PC-9 (cell line): ENCODE data around the gene ASB8. TPM values are rescaled to one million over a fixed set of nuclear protein-coding genes. Genes with fewer than 3 reads are reported as not detected.
A peak's percentile ranks its signal among the peaks of the same experiment; 100 is the strongest.

ENCODE experiments used
- BruUV-seq: library from RNA; stranded (reverse); fragments of 400-500 nt; replicated peaks from 2 replicates; lab custom pipeline; 2021; lab: Mats Ljungman, UMichigan
- CTCF ChIA-PET: fragments of 300-600 bp; sonication (Branson Sonifier 250); formaldehyde crosslinking; loops from one replicate; lab custom pipeline; 2022; ENCODE audit warnings: antibody characterized with exemption; lab: Charles Lee
- POLR2A ChIA-PET: fragments of 300-600 bp; sonication (Branson Sonifier 250); formaldehyde crosslinking; loops from one replicate; lab custom pipeline; 2022; ENCODE audit warnings: antibody characterized with exemption; ENCODE audit not compliant: unreplicated experiment; lab: Charles Lee
- DNase-seq, 2 experiments: peaks; one replicate each; pipeline versions ENCODE4 v3.0.0 to v3.0.0-alpha.2; 2015 to 2022; ENCODE audit warnings: mixed read lengths in 1 of 2
- H2AFZ ChIP-seq: fragments of 200-600 bp; sonication (generic); 2 replicates; pipeline ENCODE4 v1.8.1; 2017; ENCODE audit warnings: antibody characterized with exemption
- H3F3A ChIP-seq: fragments of 200-600 bp; sonication (generic); 2 replicates; pipeline ENCODE4 v1.8.1; 2017; ENCODE audit warnings: antibody characterized with exemption, mild to moderate bottlenecking, low read depth; ENCODE audit not compliant: insufficient read depth
- H3K27ac ChIP-seq: fragments of 200-600 bp; sonication (generic); 2 replicates; pipeline ENCODE4 v1.6.1; 2016; ENCODE audit warnings: mixed run types
- H3K27me3 ChIP-seq: fragments of 200-600 bp; sonication (generic); 2 replicates; pipeline ENCODE4 v1.6.1; 2016; ENCODE audit warnings: low read depth, mixed run types; ENCODE audit not compliant: insufficient read depth
- H3K36me3 ChIP-seq: fragments of 200-600 bp; sonication (generic); 2 replicates; pipeline ENCODE4 v1.6.1; 2016; ENCODE audit warnings: low read depth, mixed run types
- H3K4me1 ChIP-seq: fragments of 200-600 bp; sonication (generic); replicated peaks from 2 replicates; pipeline ENCODE4 v1.6.1; 2016; ENCODE audit warnings: mixed run types; ENCODE audit not compliant: insufficient read depth
- H3K4me2 ChIP-seq: fragments of 200-600 bp; sonication (generic); 2 replicates; pipeline ENCODE4 v1.6.1; 2017; ENCODE audit warnings: mixed run types
- H3K4me3 ChIP-seq: fragments of 200-600 bp; sonication (generic); 2 replicates; pipeline ENCODE4 v1.6.1; 2016; ENCODE audit warnings: mixed run types
- H3K79me2 ChIP-seq: fragments of 200-600 bp; sonication (generic); 2 replicates; pipeline ENCODE4 v1.6.1; 2017; ENCODE audit warnings: low read depth, mixed run types
- H3K9me2 ChIP-seq: fragments of 200-600 bp; sonication (generic); 2 replicates; pipeline ENCODE4 v1.8.1; 2017; ENCODE audit warnings: mild to moderate bottlenecking; ENCODE audit not compliant: insufficient read depth
- H3K9me3 ChIP-seq: fragments of 200-600 bp; sonication (generic); 2 replicates; pipeline ENCODE4 v1.8.1; 2016; ENCODE audit warnings: low read depth; ENCODE audit not compliant: insufficient read depth
- H4K20me1 ChIP-seq: fragments of 200-600 bp; sonication (generic); 2 replicates; pipeline ENCODE4 v1.8.1; 2017; ENCODE audit not compliant: insufficient read depth
- EZH2 ChIP-seq: fragments of 200-600 bp; sonication (generic); IDR thresholded peaks from 2 replicates; pipeline ENCODE4 v1.8.0; 2017; ENCODE audit warnings: antibody characterized with exemption, low read depth
- intact Hi-C: fragments of 100-400 bp; cut with micrococcal nuclease; formaldehyde crosslinking; loops from one replicate; pipeline ENCODE4 v1.10.0; 2022; ENCODE audit not compliant: unreplicated experiment
- total RNA-seq: library from RNA; stranded (reverse); gene quantifications from 2 replicates; pipeline ENCODE4 v1.2.3, GENCODE V29; 2021
- TF ChIP-seq, protein P1 (sequence below): fragments of 200-600 bp; sonication (generic); conservative IDR thresholded peaks from 2 replicates; pipeline ENCODE4 v1.6.1; 2017; ENCODE audit warnings: mixed run types, antibody characterized with exemption, mild to moderate bottlenecking, moderate library complexity

ASB8 gene
- total RNA-seq, 1 experiment from 2014 or later: 25.1 TPM

- H2AFZ ChIP-seq: no peak overlapping the region
- no peaks in the 10 kb centered on the region for H3K36me3 ChIP-seq
- peaks cover 10% of the 10 kb centered on the region for H3F3A ChIP-seq
- H3K4me1 ChIP-seq: peaks cover 8% of the 10 kb centered on the region; the same call in 1 of the 2 replicates
- no peak overlapping the region for H3K4me2 ChIP-seq
- H3K79me2 ChIP-seq: no peaks in the 10 kb centered on the region
- H3K27me3 ChIP-seq: peaks cover 7% of the 10 kb centered on the region; the same call in 1 of the 2 replicates
- TF ChIP-seq, protein P1, sequence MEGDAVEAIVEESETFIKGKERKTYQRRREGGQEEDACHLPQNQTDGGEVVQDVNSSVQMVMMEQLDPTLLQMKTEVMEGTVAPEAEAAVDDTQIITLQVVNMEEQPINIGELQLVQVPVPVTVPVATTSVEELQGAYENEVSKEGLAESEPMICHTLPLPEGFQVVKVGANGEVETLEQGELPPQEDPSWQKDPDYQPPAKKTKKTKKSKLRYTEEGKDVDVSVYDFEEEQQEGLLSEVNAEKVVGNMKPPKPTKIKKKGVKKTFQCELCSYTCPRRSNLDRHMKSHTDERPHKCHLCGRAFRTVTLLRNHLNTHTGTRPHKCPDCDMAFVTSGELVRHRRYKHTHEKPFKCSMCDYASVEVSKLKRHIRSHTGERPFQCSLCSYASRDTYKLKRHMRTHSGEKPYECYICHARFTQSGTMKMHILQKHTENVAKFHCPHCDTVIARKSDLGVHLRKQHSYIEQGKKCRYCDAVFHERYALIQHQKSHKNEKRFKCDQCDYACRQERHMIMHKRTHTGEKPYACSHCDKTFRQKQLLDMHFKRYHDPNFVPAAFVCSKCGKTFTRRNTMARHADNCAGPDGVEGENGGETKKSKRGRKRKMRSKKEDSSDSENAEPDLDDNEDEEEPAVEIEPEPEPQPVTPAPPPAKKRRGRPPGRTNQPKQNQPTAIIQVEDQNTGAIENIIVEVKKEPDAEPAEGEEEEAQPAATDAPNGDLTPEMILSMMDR: no peak
- TF ChIP-seq EZH2: no peak
- no peaks in the 10 kb centered on the region for H4K20me1 ChIP-seq
- CTCF ChIA-PET: no interaction called here
- no peaks in the 10 kb centered on the region for H3K9me2 ChIP-seq
- no peak overlapping the region for H3K4me3 ChIP-seq
- intact Hi-C loops: no loop called here
- H3K27ac ChIP-seq: no peak overlapping the region
- DNase-seq: no peak
- POLR2A ChIA-PET: interaction anchor here (0.7 kb wide), 1 partner anchor 163 kb away, joined by 4 read pairs; no protein-coding TSS in a partner anchor
- no TSS peak for BruUV-seq
- no peaks in the 10 kb centered on the region for H3K9me3 ChIP-seq
Observed at GRCh38 chr12:48192861-48193260, 35.5 kb upstream of the ASB8 start.

DNA sequence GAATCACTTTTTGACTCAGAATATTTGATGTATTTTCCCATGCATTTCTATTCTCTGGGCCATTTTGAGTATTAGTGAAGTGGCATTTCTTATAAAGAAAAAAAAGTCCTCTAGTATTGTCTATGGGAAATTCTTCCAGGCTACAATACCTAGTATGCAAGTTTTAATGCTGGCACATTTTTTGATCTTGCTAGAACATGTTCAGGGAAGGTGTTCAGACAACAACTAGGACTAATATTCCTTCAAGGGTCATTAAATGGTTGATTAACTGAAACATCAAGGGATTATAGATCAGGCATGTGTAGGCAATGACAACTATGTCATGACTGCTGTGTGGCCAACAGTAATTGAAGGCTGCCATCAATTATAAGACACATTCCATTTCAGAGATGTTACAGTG lies 33.8 kb upstream of the ASB8 start:
- Histone ChIP-seq H3K4me2 (no peak overlapping the region), H4K20me1 (no peaks in the 10 kb centered on the region), H3K4me3 (no peak overlapping the region), H3K4me1 (0 out of 2 replicates have a peak, but pooled peaks cover 8% of the 10 kb centered on the region), H3K79me2 (no peaks in the 10 kb centered on the region), H3K27ac (no peak overlapping the region), H3K36me3 (no peaks in the 10 kb centered on the region), H2AFZ (no peak overlapping the region), H3F3A (no peaks in the 10 kb centered on the region), H3K9me3 (no peaks in the 10 kb centered on the region), H3K27me3 (peaks cover 7% of the 10 kb centered on the region; the same call in 1 of the 2 replicates), H3K9me2 (no peaks in the 10 kb centered on the region)
- intact Hi-C loops: no loop called here
- POLR2A ChIA-PET: no interaction called here
- TF ChIP-seq EZH2: no peak
- no TSS peak for BruUV-seq
- CTCF ChIA-PET: no interaction called here
- DNase-seq: no peak

GRCh38 chr12:48189331-48190125 lies 32.2 kb upstream of the ASB8 start:
- H3K27ac ChIP-seq: no peak overlapping the region
- H3K27me3 ChIP-seq: peaks cover 7% of the 10 kb centered on the region; the same call in 1 of the 2 replicates
- BruUV-seq: no TSS peak
- no peaks in the 10 kb centered on the region for H3K36me3 ChIP-seq
- ChIA-PET POLR2A (no interaction called here), CTCF (interaction anchor here (0.5 kb wide), 1 partner anchor 41 kb away, joined by 3 read pairs; no protein-coding TSS in a partner anchor)
- no peaks in the 10 kb centered on the region for H3K9me3 ChIP-seq
- no peaks in the 10 kb centered on the region for H3F3A ChIP-seq
- peak overlapping the region; percentile 52 for H3K4me2 ChIP-seq
- peak; percentile 47 to 68 for DNase-seq
- intact Hi-C loops: loop anchor here (1.0 to 10.0 kb wide), 2 partner anchors 425 to 474 kb away; no protein-coding TSS in a partner anchor
- no peaks in the 10 kb centered on the region for H4K20me1 ChIP-seq
- H2AFZ ChIP-seq: no peak overlapping the region
- H3K4me3 ChIP-seq: no peak overlapping the region
- H3K79me2 ChIP-seq: no peaks in the 10 kb centered on the region
- TF ChIP-seq EZH2: no peak
- TF ChIP-seq, protein P1: peak; percentile 92
- H3K4me1 ChIP-seq: 0 out of 2 replicates have a peak, but pooled peaks cover 8% of the 10 kb centered on the region
- no peaks in the 10 kb centered on the region for H3K9me2 ChIP-seq
